Prostate gland (tissue), 2 donors: ENCODE results near the gene AKAP13. TPM values are rescaled to one million over a fixed set of nuclear protein-coding genes. Genes with fewer than 3 reads are reported as not detected.

Experiments used
- DNase-seq: peaks from one replicate; pipeline ENCODE4 v3.0.0-alpha.2; 2019; ENCODE audit warnings: low spot score
- H3K27ac ChIP-seq, 2 donors: fragments of 200-600 bp; sonication (generic); 2 replicates each; pipeline ENCODE4 v1.5.1; 2017 to 2019
- H3K27me3 ChIP-seq: fragments of 200-600 bp; sonication (generic); replicated peaks from 2 replicates; pipeline ENCODE4 v1.5.1; 2019; ENCODE audit not compliant: insufficient read depth
- H3K36me3 ChIP-seq, 2 donors: fragments of 200-600 bp; sonication (generic); 1 replicate in 1 of 2; 2 replicates in 1 of 2; pipeline versions ENCODE4 v1.5.1 to v1.8.1; 2017 to 2019
- H3K4me1 ChIP-seq: fragments of 200-600 bp; sonication (generic); replicated peaks from 2 replicates; pipeline ENCODE4 v1.5.1; 2019
- H3K4me3 ChIP-seq, 2 donors: fragments of 200-600 bp; sonication (generic); 2 replicates each; pipeline ENCODE4 v1.5.1; 2017 to 2019
- H3K9me3 ChIP-seq: fragments of 200-600 bp; sonication (generic); 2 replicates; pipeline ENCODE4 v1.5.1; 2017
- CTCF ChIP-seq, 4 experiments: fragments of 200-600 bp in 2 of 4; fragments of 450-650 bp in 2 of 4; sonication (generic) in 2 of 4; IDR thresholded peaks; 1 replicate in 3 of 4; 2 replicates in 1 of 4; pipeline ENCODE4 v1.5.1; 2016 to 2019; ENCODE audit warnings: antibody characterized with exemption in 4 of 4, mild to moderate bottlenecking in 2 of 4, moderate library complexity in 2 of 4
- POLR2A ChIP-seq: fragments of 450-650 bp; IDR thresholded peaks from one replicate; pipeline ENCODE4 v1.6.1; 2016; ENCODE audit warnings: antibody characterized with exemption, mild to moderate bottlenecking
- POLR2AphosphoS5 ChIP-seq: sonication (generic); formaldehyde crosslinking; IDR thresholded peaks from one replicate; pipeline ENCODE4 v1.6.1; 2017; ENCODE audit warnings: antibody characterized with exemption
- WGBS: methylation state at CpG from one replicate; pipeline ENCODE4 v1.1.5; 2018; 5-methylcytosine and 5-hydroxymethylcytosine counted together
- intact Hi-C: fragments of 100-400 bp; cut with DNase I; formaldehyde crosslinking; loops from one replicate; pipeline ENCODE4 v1.14.2; 2022
- total RNA-seq, 2 donors: library from RNA; depleted of rRNA; stranded (reverse); fragments of >200 nt; gene quantifications; one replicate each; pipeline ENCODE4 v1.1.0, GENCODE V29; 2016

AKAP13 gene
- total RNA-seq, 2 donors from 2014 or later, result 102 to 195 TPM

- intact Hi-C loops, result no loop called here
- Histone ChIP-seq H3K27ac (no peak overlapping the region), H3K27me3 (no peaks in the 10 kb centered on the region), H3K4me1 (no peaks in the 10 kb centered on the region), H3K4me3 (no peak overlapping the region), H3K36me3 (no peaks in the 10 kb centered on the region), H3K9me3 (no peaks in the 10 kb centered on the region)
- no peak for DNase-seq
- no peak for TF ChIP-seq POLR2A
- TF ChIP-seq CTCF (IDR thresholded peaks at IDR 0.05), result no peak
- no peak for TF ChIP-seq POLR2AphosphoS5
- 86% methylated on average over 5 of the region's 5 CpGs for WGBS
Observed at GRCh38 chr15:85692873-85693272, 312.5 kb downstream of the AKAP13 start.

GRCh38 chr15:85693277-85693676 is 312.9 kb downstream of the AKAP13 start:
- Histone ChIP-seq H3K36me3 (no peaks in the 10 kb centered on the region), H3K4me3 (no peak overlapping the region), H3K27ac (no peak overlapping the region), H3K4me1 (no peaks in the 10 kb centered on the region), H3K27me3 (no peaks in the 10 kb centered on the region), H3K9me3 (no peaks in the 10 kb centered on the region)
- no peak for TF ChIP-seq POLR2A
- no peak for TF ChIP-seq POLR2AphosphoS5
- no peak for TF ChIP-seq CTCF (IDR thresholded peaks at IDR 0.05)
- WGBS, result 65% methylated on average over 2 of the region's 2 CpGs
- no peak for DNase-seq
- intact Hi-C loops, result no loop called here

- Histone ChIP-seq H3K9me3 (no peaks in the 10 kb centered on the region), H3K4me3 (no peak overlapping the region), H3K4me1 (no peaks in the 10 kb centered on the region), H3K27me3 (no peaks in the 10 kb centered on the region), H3K36me3 (no peaks in the 10 kb centered on the region), H3K27ac (no peak overlapping the region)
- no peak for TF ChIP-seq CTCF (IDR thresholded peaks at IDR 0.05)
- TF ChIP-seq POLR2AphosphoS5, result no peak
- no peak for TF ChIP-seq POLR2A
- no peak for DNase-seq
- 73% methylated on average over 4 of the region's 4 CpGs for WGBS
- intact Hi-C loops, result no loop called here
Observed at GRCh38 chr15:85694091-85694490, 313.7 kb downstream of the AKAP13 start.

GRCh38 chr15:85700767-85701166 is 320.4 kb downstream of the AKAP13 start:
- no peaks in the 10 kb centered on the region for H3K9me3 ChIP-seq
- intact Hi-C loops, result no loop called here
- no peak for DNase-seq
- TF ChIP-seq POLR2AphosphoS5 (no peak), CTCF (IDR thresholded peaks at IDR 0.05) (no peak), POLR2A (no peak)
- H3K27me3 ChIP-seq, result no peaks in the 10 kb centered on the region
- WGBS, result 76% methylated on average over 3 of the region's 3 CpGs
- H3K27ac ChIP-seq, result no peak overlapping the region
- H3K36me3 ChIP-seq, result no peaks in the 10 kb centered on the region
- H3K4me3 ChIP-seq, result no peak overlapping the region
- H3K4me1 ChIP-seq, result no peaks in the 10 kb centered on the region

- Histone ChIP-seq H3K36me3 (no peaks in the 10 kb centered on the region), H3K27ac (peak overlapping the region; percentile 48 to 51), H3K4me1 (peaks cover 3% of the 10 kb centered on the region), H3K9me3 (no peaks in the 10 kb centered on the region), H3K27me3 (no peaks in the 10 kb centered on the region), H3K4me3 (no peak overlapping the region)
- intact Hi-C loops, result no loop called here
- DNase-seq, result no peak
- no peak for TF ChIP-seq POLR2AphosphoS5
- WGBS, result 66% methylated on average over 7 of the region's 7 CpGs
Observed at GRCh38 chr15:85702321-85703101, 322.1 kb downstream of the AKAP13 start.
